Endothelial cell of umbilical vein (primary cell): ENCODE measurements around the gene PSMB9. TPM values are rescaled to one million over a fixed set of nuclear protein-coding genes. Genes with fewer than 3 reads are reported as not detected.

Experiments
- BruUV-seq: library from RNA; stranded (reverse); fragments of 400-500 nt; replicated peaks from 2 replicates; lab custom pipeline; 2021; lab: Mats Ljungman, UMichigan
- CTCF ChIA-PET: fragments of 300-600, 350-600 bp; sonication (Branson Sonifier 250); formaldehyde crosslinking; loops from one replicate; lab custom pipeline; 2021; ENCODE audit warnings: antibody characterized with exemption, inconsistent platforms; lab: Charles Lee
- POLR2A ChIA-PET: fragments of 300-600, 350-600 bp; sonication (Branson Sonifier 250); formaldehyde crosslinking; loops from one replicate; lab custom pipeline; 2021; ENCODE audit warnings: antibody characterized with exemption, inconsistent platforms; lab: Charles Lee
- DNase-seq: peaks from one replicate; pipeline ENCODE4 v3.0.0-alpha.2; 2011; ENCODE audit warnings: low read depth, low spot score
- FAIRE-seq: peaks from 2 replicates; lab custom pipeline; 2011; peaks lifted over from hg19 to GRCh38; lab: Jason Lieb, UNC
- H2AFZ ChIP-seq: 2 replicates; pipeline ENCODE4 v1.6.0; 2012; ENCODE audit warnings: low read depth, low read length, control low read depth, inconsistent platforms
- H3K27ac ChIP-seq: 2 replicates; pipeline ENCODE4 v1.5.1; 2011; ENCODE audit warnings: low read depth, mild to moderate bottlenecking, control low read depth, low read length, moderate library complexity; ENCODE audit not compliant: insufficient read depth
- H3K27me3 ChIP-seq, 2 experiments: 2 replicates each; pipeline versions ENCODE4 v1.6.0 to v1.6.1; 2011; ENCODE audit warnings: low read length in 2 of 2, mixed read lengths in 1 of 2; ENCODE audit not compliant: control insufficient read depth in 2 of 2, insufficient read depth in 2 of 2
- H3K36me3 ChIP-seq, 2 experiments: 2 replicates in 1 of 2; 3 replicates in 1 of 2; pipeline ENCODE4 v1.5.1; 2011; ENCODE audit warnings: low read length in 2 of 2, mild to moderate bottlenecking in 1 of 2, moderate library complexity in 1 of 2; ENCODE audit not compliant: control insufficient read depth in 2 of 2, insufficient read depth in 2 of 2; ENCODE audit errors: extremely low read depth in 1 of 2
- H3K4me1 ChIP-seq: 3 replicates; pipeline ENCODE4 v1.5.1; 2011; ENCODE audit warnings: mild to moderate bottlenecking, low read length; ENCODE audit not compliant: control insufficient read depth, insufficient read depth; ENCODE audit errors: extremely low read depth
- H3K4me2 ChIP-seq: 2 replicates; pipeline ENCODE4 v1.6.1; 2011; ENCODE audit warnings: low read length, control low read depth, mixed read lengths; ENCODE audit not compliant: insufficient read depth
- H3K4me3 ChIP-seq, 3 experiments: fragments of 200-600 bp in 1 of 3; sonication (generic), shearing (Covaris generic) in 1 of 3; replicated peaks in 1 of 3; 2 replicates each; pipeline ENCODE4 v1.5.1; 2011 to 2016; ENCODE audit warnings: control low read depth in 3 of 3, low read length in 3 of 3, mild to moderate bottlenecking in 2 of 3, inconsistent platforms in 1 of 3, low read depth in 1 of 3, moderate library complexity in 1 of 3; ENCODE audit not compliant: insufficient read depth in 1 of 3
- H3K79me2 ChIP-seq: 2 replicates; pipeline ENCODE4 v1.6.0; 2012; ENCODE audit warnings: low read length, inconsistent platforms; ENCODE audit not compliant: control insufficient read depth, insufficient read depth
- H3K9ac ChIP-seq: replicated peaks from 2 replicates; pipeline ENCODE3; 2011; ENCODE audit warnings: low read length, control low read depth; ENCODE audit not compliant: insufficient read depth; ENCODE audit errors: extremely low read depth
- H3K9me1 ChIP-seq: replicated peaks from 3 replicates; pipeline ENCODE4 v1.6.0; 2011; ENCODE audit warnings: mild to moderate bottlenecking, low read length; ENCODE audit not compliant: control insufficient read depth, insufficient read depth; ENCODE audit errors: extremely low read depth
- H3K9me3 ChIP-seq: replicated peaks from 2 replicates; pipeline ENCODE4 v1.5.1; 2012; ENCODE audit warnings: low read length, inconsistent platforms; ENCODE audit not compliant: control insufficient read depth, insufficient read depth
- H4K20me1 ChIP-seq: replicated peaks from 2 replicates; pipeline ENCODE3; 2011; ENCODE audit warnings: mild to moderate bottlenecking, low read length; ENCODE audit not compliant: control insufficient read depth, insufficient read depth; ENCODE audit errors: extremely low read depth
- EZH2 ChIP-seq: IDR thresholded peaks from 2 replicates; pipeline ENCODE4 v1.6.1; 2012; ENCODE audit warnings: borderline replicate concordance, low read depth, mild to moderate bottlenecking, moderate library complexity, low read length, inconsistent platforms; ENCODE audit not compliant: severe bottlenecking
- FOS ChIP-seq: IDR thresholded peaks from 2 replicates; pipeline ENCODE4 v1.6.1; 2011; ENCODE audit warnings: mild to moderate bottlenecking, low read length, moderate library complexity, borderline replicate concordance; ENCODE audit not compliant: insufficient read depth
- GATA2 ChIP-seq: IDR thresholded peaks from 2 replicates; pipeline ENCODE4 v1.7.0; 2011; ENCODE audit warnings: low read depth, mild to moderate bottlenecking, moderate library complexity, mixed read lengths, low read length; ENCODE audit not compliant: insufficient read length, insufficient read depth
- JUN ChIP-seq: IDR thresholded peaks from 2 replicates; pipeline ENCODE4 v1.6.1; 2011; ENCODE audit warnings: borderline replicate concordance, low read depth; ENCODE audit not compliant: insufficient read length, insufficient read depth
- MAX ChIP-seq: IDR thresholded peaks from 2 replicates; pipeline ENCODE4 v1.6.1; 2011; ENCODE audit not compliant: insufficient read depth, insufficient read length
- MYC ChIP-seq: IDR thresholded peaks from one replicate; pipeline ENCODE4 v1.6.1; 2011; ENCODE audit warnings: mild to moderate bottlenecking, low read depth, low read length
- POLR2A ChIP-seq: IDR thresholded peaks from 2 replicates; pipeline ENCODE4 v1.6.1; 2012; ENCODE audit warnings: low read depth, mild to moderate bottlenecking, control low read depth, low read length
- POLR2AphosphoS5 ChIP-seq: IDR thresholded peaks from 2 replicates; pipeline ENCODE4 v1.6.1; 2012; ENCODE audit warnings: low read depth, mild to moderate bottlenecking, control low read depth, low read length, moderate library complexity; ENCODE audit not compliant: insufficient read depth
- dilution Hi-C: fragments of 300-500 bp; cut with MboI; formaldehyde crosslinking; loops from one replicate; pipeline ENCODE4 v1.15.0; 2019; ENCODE audit warnings: low sequenced_read_pairs; ENCODE audit not compliant: extremely low pct_ligation_motif_present
- intact Hi-C: fragments of 100-400 bp; cut with micrococcal nuclease; formaldehyde crosslinking; loops from one replicate; pipeline ENCODE4 v1.10.0; 2022
- polyA plus RNA-seq, 4 experiments: library from polyadenylated mRNA; depleted of rRNA in 3 of 4; stranded (reverse) in 3 of 4; unstranded in 1 of 4; fragments of >200 nt; gene quantifications; 2 replicates each; pipeline versions ENCODE4 v1.2.1 to v1.2.3, GENCODE V29; 2011 to 2012; ENCODE audit warnings: missing spikeins in 1 of 4
- total RNA-seq: library from RNA; stranded (reverse); gene quantifications from 2 replicates; pipeline ENCODE4 v1.2.3, GENCODE V29; 2021
- TF ChIP-seq, protein P1 (sequence below), 2 donors: IDR thresholded peaks; 1 replicate in 1 of 2; 2 replicates in 1 of 2; pipeline ENCODE4 v1.5.1; 2011; ENCODE audit warnings: low read length in 2 of 2, mild to moderate bottlenecking in 2 of 2, moderate library complexity in 2 of 2, control low read depth in 1 of 2, inconsistent platforms in 1 of 2, low read depth in 1 of 2; ENCODE audit not compliant: insufficient read depth in 1 of 2; ENCODE audit errors: extremely low read depth in 1 of 2

Gene PSMB9
- total and polyA plus RNA-seq, 2 donors (not counting 3 experiments of a cell fraction or from before 2014, with no cell fraction given), result 6.3 TPM

DNA sequence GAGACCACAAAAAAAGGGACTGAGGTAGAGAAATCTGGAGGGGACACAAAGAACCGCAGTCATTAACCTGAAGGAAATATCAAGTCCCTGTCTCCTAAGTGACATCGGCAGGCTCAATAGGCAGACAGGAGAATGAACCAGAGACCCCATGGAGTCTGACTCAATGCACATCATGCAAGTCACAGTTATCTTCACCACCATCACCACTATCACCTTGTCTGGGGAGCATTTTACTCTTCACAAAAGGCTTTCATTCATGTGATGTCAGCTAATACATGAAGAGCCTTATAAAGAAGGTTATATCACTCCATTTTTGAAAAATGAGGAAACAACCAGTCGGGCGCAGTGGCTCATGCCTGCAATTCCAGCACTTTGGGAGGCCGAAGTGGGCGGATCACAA is 4.9 kb upstream of the PSMB9 start:
- dilution Hi-C loops, result no loop called here
- Histone ChIP-seq H3K4me2 (no peak overlapping the region), H3K36me3 (no peaks in the 10 kb centered on the region), H4K20me1 (no peaks in the 10 kb centered on the region), H3K9me3 (no peaks in the 10 kb centered on the region), H3K79me2 (no peaks in the 10 kb centered on the region), H3K9ac (no peak overlapping the region), H3K9me1 (no peaks in the 10 kb centered on the region), H3K27me3 (no peaks in the 10 kb centered on the region), H3K4me1 (peaks cover 10% of the 10 kb centered on the region), H3K27ac (no peak overlapping the region), H3K4me3 (no peak overlapping the region), H2AFZ (no peak overlapping the region)
- no peak for DNase-seq
- no peak for FAIRE-seq
- CTCF ChIA-PET, result interaction anchor here (1.1 to 3.4 kb wide), 2 partner anchors 10 to 19 kb away, joined by 5 to 22 read pairs; partner anchors contain the start of gene TAP2
- intact Hi-C loops, result no loop called here
- TF ChIP-seq POLR2AphosphoS5 (no peak), JUN (no peak), EZH2 (no peak), MAX (no peak), MYC (no peak), POLR2A (no peak), FOS (no peak), GATA2 (no peak)
- TF ChIP-seq, protein P1, sequence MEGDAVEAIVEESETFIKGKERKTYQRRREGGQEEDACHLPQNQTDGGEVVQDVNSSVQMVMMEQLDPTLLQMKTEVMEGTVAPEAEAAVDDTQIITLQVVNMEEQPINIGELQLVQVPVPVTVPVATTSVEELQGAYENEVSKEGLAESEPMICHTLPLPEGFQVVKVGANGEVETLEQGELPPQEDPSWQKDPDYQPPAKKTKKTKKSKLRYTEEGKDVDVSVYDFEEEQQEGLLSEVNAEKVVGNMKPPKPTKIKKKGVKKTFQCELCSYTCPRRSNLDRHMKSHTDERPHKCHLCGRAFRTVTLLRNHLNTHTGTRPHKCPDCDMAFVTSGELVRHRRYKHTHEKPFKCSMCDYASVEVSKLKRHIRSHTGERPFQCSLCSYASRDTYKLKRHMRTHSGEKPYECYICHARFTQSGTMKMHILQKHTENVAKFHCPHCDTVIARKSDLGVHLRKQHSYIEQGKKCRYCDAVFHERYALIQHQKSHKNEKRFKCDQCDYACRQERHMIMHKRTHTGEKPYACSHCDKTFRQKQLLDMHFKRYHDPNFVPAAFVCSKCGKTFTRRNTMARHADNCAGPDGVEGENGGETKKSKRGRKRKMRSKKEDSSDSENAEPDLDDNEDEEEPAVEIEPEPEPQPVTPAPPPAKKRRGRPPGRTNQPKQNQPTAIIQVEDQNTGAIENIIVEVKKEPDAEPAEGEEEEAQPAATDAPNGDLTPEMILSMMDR (IDR thresholded peaks at IDR 0.05; ENCODE audit: extremely low read depth in 1 of 2, insufficient read depth in 1 of 2, low read depth in 1 of 2, low read length in 2 of 2), result no peak
- BruUV-seq, result no TSS peak
- POLR2A ChIA-PET, result no interaction called here
